GF-D8 (cell line): ENCODE results near the gene VPS35L.

ENCODE experiments used
- DNase-seq: peaks from one replicate; lab custom pipeline; 2025; lab: John Stamatoyannopoulos, UW

The VPS35L gene

GRCh38 chr16:19694989-19695388 lies 139.5 kb downstream of the VPS35L start:
- no peak for DNase-seq

- no peak for DNase-seq
These were observed 140.8 kb downstream of the VPS35L start for GRCh38 chr16:19696328-19696727.

- no peak for DNase-seq
These were observed 141.5 kb downstream of the VPS35L start for GRCh38 chr16:19696961-19697360.

GRCh38 chr16:19697756-19698318 lies 142.3 kb downstream of the VPS35L start:
- DNase-seq: no peak

GRCh38 chr16:19698480-19699465 lies 143.3 kb downstream of the VPS35L start:
- no peak for DNase-seq

GRCh38 chr16:19699472-19699871 lies 144.0 kb downstream of the VPS35L start:
- DNase-seq: no peak

- DNase-seq: no peak
These were observed 144.8 kb downstream of the VPS35L start for GRCh38 chr16:19700319-19700781.

- no peak for DNase-seq
These were observed 145.6 kb downstream of the VPS35L start for GRCh38 chr16:19701091-19701490.

- DNase-seq: no peak
These were observed 147.8 kb downstream of the VPS35L start for GRCh38 chr16:19703172-19703889.

GRCh38 chr16:19704321-19705145 lies 149.0 kb downstream of the VPS35L start:
- DNase-seq: no peak

GRCh38 chr16:19705146-19705501 lies 149.6 kb downstream of the VPS35L start:
- no peak for DNase-seq

GRCh38 chr16:19705843-19706242 lies 150.3 kb downstream of the VPS35L start:
- DNase-seq: no peak

- no peak for DNase-seq
These were observed 151.3 kb downstream of the VPS35L start for GRCh38 chr16:19706846-19707245.

GRCh38 chr16:19707569-19708295 lies 152.2 kb downstream of the VPS35L start:
- no peak for DNase-seq

GRCh38 chr16:19708296-19709205 lies 153.0 kb downstream of the VPS35L start:
- no peak for DNase-seq

GRCh38 chr16:19709381-19710136 lies 154.1 kb downstream of the VPS35L start:
- no peak for DNase-seq

- DNase-seq: no peak
These were observed 154.8 kb downstream of the VPS35L start for GRCh38 chr16:19710191-19710908.

GRCh38 chr16:19710991-19711545 lies 155.6 kb downstream of the VPS35L start:
- DNase-seq: no peak
